Lung (tissue), 12 donors: ENCODE results near the gene TRABD2B. TPM values are rescaled to one million over a fixed set of nuclear protein-coding genes. Genes with fewer than 3 reads are reported as not detected.

Source experiments
- ATAC-seq: fragments of 200-7000 bp; cut with Tn5 transposase; one replicate; pipeline ENCODE4 v1.9.1; 2020; ENCODE audit warnings: moderate number of reproducible peaks; ENCODE audit not compliant: insufficient read depth, low FRiP score
- DNase-seq, 3 donors: peaks; one replicate each; pipeline ENCODE4 v3.0.0-alpha.2; 2013 to 2017
- H3K27ac ChIP-seq, 2 donors: one replicate each; pipeline ENCODE4 v1.5.1; 2013; ENCODE audit warnings: mild to moderate bottlenecking in 2 of 2, moderate library complexity in 2 of 2, control low read depth in 1 of 2, inconsistent platforms in 1 of 2, low read depth in 1 of 2, low read length in 1 of 2
- H3K27me3 ChIP-seq, 3 donors: one replicate each; pipeline ENCODE4 v1.5.1; 2013; ENCODE audit warnings: low read length in 2 of 3; ENCODE audit not compliant: control insufficient read depth in 3 of 3, insufficient read depth in 3 of 3
- H3K36me3 ChIP-seq, 4 donors: one replicate each; pipeline ENCODE4 v1.5.1; 2013; ENCODE audit warnings: low read length in 4 of 4, mild to moderate bottlenecking in 1 of 4, moderate library complexity in 1 of 4; ENCODE audit not compliant: control insufficient read depth in 4 of 4, insufficient read depth in 4 of 4
- H3K4me1 ChIP-seq, 5 donors: one replicate each; pipeline ENCODE4 v1.5.1; 2013; ENCODE audit warnings: low read length in 5 of 5, mild to moderate bottlenecking in 2 of 5, moderate library complexity in 1 of 5; ENCODE audit not compliant: control insufficient read depth in 5 of 5, insufficient read depth in 5 of 5
- H3K4me3 ChIP-seq: one replicate; pipeline ENCODE4 v1.5.1; 2013; ENCODE audit warnings: mild to moderate bottlenecking, control low read depth, moderate library complexity
- H3K9ac ChIP-seq, 2 donors: one replicate each; pipeline ENCODE4 v1.5.1; 2013; ENCODE audit warnings: low read length in 2 of 2, control low read depth in 1 of 2; ENCODE audit not compliant: insufficient read depth in 1 of 2
- H3K9me3 ChIP-seq, 4 donors: one replicate each; pipeline ENCODE4 v1.5.1; 2013; ENCODE audit warnings: low read length in 3 of 4, mild to moderate bottlenecking in 1 of 4, moderate library complexity in 1 of 4; ENCODE audit not compliant: control insufficient read depth in 4 of 4, insufficient read depth in 3 of 4
- whole genome bisulfite sequencing, 2 donors: extraction: QIAGEN DNeasy Blood & Tissue Kit; methylation state at CpG; one replicate each; pipeline ENCODE4 v1.1.7; 2013; 5-methylcytosine and 5-hydroxymethylcytosine counted together
- polyA plus RNA-seq, 2 donors: library from polyadenylated mRNA; stranded (reverse); fragments of 200-250 nt; gene quantifications; one replicate each; pipeline ENCODE4 v1.2.1, GENCODE V29; 2013
- total RNA-seq, 2 donors: library from RNA; depleted of rRNA in 1 of 2; stranded (reverse); fragments of >200 nt in 1 of 2; gene quantifications; one replicate each; pipeline ENCODE4 v1.2.1, GENCODE V29; 2014 to 2021
- TF ChIP-seq, protein P1 (sequence below): IDR thresholded peaks from 2 replicates; pipeline ENCODE4 v1.5.1; 2012; ENCODE audit warnings: mild to moderate bottlenecking; ENCODE audit errors: control extremely low read depth, extremely low read depth
- donor health status: control.
- donor health status: control.
- donor health status: Bipolar disorder and iron deficiency.
- donor health status: healthy.
- donor health status: DM: yes; HTN: yes; CAD: no.

The TRABD2B gene
- total and polyA plus RNA-seq, 4 donors = 0.37 to 1.9 (median 0.64) TPM

- H3K27ac ChIP-seq = no peak overlapping the region
- H3K27me3 ChIP-seq = no peaks in the 10 kb centered on the region
- no peak for ATAC-seq
- H3K36me3 ChIP-seq = no peaks in the 10 kb centered on the region
- TF ChIP-seq, protein P1, sequence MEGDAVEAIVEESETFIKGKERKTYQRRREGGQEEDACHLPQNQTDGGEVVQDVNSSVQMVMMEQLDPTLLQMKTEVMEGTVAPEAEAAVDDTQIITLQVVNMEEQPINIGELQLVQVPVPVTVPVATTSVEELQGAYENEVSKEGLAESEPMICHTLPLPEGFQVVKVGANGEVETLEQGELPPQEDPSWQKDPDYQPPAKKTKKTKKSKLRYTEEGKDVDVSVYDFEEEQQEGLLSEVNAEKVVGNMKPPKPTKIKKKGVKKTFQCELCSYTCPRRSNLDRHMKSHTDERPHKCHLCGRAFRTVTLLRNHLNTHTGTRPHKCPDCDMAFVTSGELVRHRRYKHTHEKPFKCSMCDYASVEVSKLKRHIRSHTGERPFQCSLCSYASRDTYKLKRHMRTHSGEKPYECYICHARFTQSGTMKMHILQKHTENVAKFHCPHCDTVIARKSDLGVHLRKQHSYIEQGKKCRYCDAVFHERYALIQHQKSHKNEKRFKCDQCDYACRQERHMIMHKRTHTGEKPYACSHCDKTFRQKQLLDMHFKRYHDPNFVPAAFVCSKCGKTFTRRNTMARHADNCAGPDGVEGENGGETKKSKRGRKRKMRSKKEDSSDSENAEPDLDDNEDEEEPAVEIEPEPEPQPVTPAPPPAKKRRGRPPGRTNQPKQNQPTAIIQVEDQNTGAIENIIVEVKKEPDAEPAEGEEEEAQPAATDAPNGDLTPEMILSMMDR = no peak
- no peaks in the 10 kb centered on the region for H3K9me3 ChIP-seq
- DNase-seq = no peak
- H3K9ac ChIP-seq = no peak overlapping the region
- 91 to 95% methylated on average over 8 of the region's 8 CpGs for WGBS, 2 donors
- no peak overlapping the region for H3K4me3 ChIP-seq
- H3K4me1 ChIP-seq = peaks cover 0 to 19% (median 0%) of the 10 kb centered on the region in 5 donors
Measured at GRCh38 chr1:47914952-47915676, 82.1 kb downstream of the TRABD2B start.

DNA sequence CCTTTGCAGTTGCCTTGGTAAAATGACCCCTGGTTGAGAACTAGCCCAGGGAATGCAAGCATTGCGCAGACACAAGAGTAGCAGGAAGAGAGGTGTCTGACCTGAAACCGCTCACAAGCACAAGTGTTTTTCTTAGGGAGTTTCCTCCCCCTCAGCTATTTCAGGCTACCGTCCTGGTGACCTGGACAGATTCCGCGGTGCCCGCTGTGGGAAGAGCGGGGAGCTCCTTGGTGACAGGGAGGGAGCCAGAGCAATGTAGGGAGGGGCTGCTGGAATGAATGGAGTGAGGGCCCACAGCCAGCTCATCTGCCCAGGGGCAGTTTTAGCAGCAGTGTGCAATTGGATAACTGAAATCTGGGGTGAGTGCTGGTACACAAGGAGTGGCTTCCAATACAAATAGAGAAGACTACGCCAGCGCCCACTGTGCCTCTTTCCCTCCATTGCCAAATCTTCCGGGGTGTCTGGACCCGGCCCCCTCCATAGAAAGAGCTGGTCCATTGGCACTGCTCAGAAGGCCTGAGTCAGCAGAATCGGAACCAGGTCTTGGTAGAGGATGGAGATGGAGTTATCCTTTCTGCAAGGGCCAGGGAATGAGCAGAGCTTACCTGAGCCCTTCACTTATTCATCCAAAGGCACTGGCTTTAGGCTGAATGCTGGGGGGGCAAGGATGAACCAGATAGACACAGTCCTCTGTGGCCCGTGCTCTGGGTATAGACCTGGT, 82.8 kb downstream of the TRABD2B start:
- Histone ChIP-seq H3K9ac (no peak overlapping the region), H3K27ac (no peak overlapping the region), H3K4me3 (no peak overlapping the region), H3K9me3 (no peaks in the 10 kb centered on the region), H3K4me1 (peaks cover 0 to 14% (median 0%) of the 10 kb centered on the region in 5 donors), H3K36me3 (no peaks in the 10 kb centered on the region), H3K27me3 (no peaks in the 10 kb centered on the region)
- ATAC-seq (peak; percentile 45), DNase-seq (no peak)
- 76 to 83% methylated on average over 13 of the region's 13 CpGs for WGBS, 2 donors
- TF ChIP-seq, protein P1 = no peak

DNA sequence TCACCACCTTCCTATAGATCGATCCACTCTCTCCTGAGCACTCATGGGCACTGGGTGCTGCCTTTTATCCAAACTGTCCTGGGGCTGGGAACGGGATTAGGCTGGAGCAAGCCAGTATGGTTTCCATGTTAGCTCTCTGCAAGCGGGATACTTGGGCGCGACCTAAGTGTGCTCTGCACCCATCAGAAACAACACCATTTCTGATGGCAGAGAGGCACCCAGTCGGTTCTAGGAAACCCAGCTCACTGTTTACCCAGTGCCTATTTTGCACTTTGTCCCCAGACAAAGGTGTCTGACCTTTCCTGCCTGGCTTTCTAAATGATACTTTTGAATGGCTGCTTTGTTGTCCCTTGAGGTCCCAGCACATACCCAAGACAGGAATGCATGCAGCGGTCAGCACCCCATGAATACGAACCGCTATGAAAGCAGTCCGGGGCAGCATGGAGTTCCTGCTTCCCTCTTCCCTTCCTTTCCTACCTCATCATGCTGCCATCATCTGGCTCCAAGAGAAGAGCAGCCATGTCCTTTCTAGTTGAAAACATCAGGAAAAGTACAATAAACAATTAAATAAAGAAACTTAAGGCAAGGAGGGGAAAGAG, 83.9 kb downstream of the TRABD2B start:
- H3K9me3 ChIP-seq = no peaks in the 10 kb centered on the region
- TF ChIP-seq, protein P1 = no peak
- H3K9ac ChIP-seq = no peak overlapping the region
- H3K4me1 ChIP-seq = peaks cover 0 to 6% (median 0%) of the 10 kb centered on the region in 5 donors
- no peak overlapping the region for H3K4me3 ChIP-seq
- DNase-seq (no peak), ATAC-seq (no peak)
- H3K36me3 ChIP-seq = no peaks in the 10 kb centered on the region
- WGBS, 2 donors = 94 to 96% methylated on average over 10 of the region's 10 CpGs
- no peak overlapping the region for H3K27ac ChIP-seq
- H3K27me3 ChIP-seq = no peaks in the 10 kb centered on the region
